Lung (tissue), 12 donors: ENCODE data around the gene TMEM245. TPM values are rescaled to one million over a fixed set of nuclear protein-coding genes. Genes with fewer than 3 reads are reported as not detected.

ENCODE experiments used
- ATAC-seq: fragments of 200-7000 bp; cut with Tn5 transposase; one replicate; pipeline ENCODE4 v1.9.1; 2020; ENCODE audit warnings: moderate number of reproducible peaks; ENCODE audit not compliant: insufficient read depth, low FRiP score
- DNase-seq, 3 donors: peaks; one replicate each; pipeline ENCODE4 v3.0.0-alpha.2; 2013 to 2017
- H3K27ac ChIP-seq, 2 donors: one replicate each; pipeline ENCODE4 v1.5.1; 2013; ENCODE audit warnings: mild to moderate bottlenecking in 2 of 2, moderate library complexity in 2 of 2, control low read depth in 1 of 2, inconsistent platforms in 1 of 2, low read depth in 1 of 2, low read length in 1 of 2
- H3K27me3 ChIP-seq, 3 donors: one replicate each; pipeline ENCODE4 v1.5.1; 2013; ENCODE audit warnings: low read length in 2 of 3; ENCODE audit not compliant: control insufficient read depth in 3 of 3, insufficient read depth in 3 of 3
- H3K36me3 ChIP-seq, 4 donors: one replicate each; pipeline ENCODE4 v1.5.1; 2013; ENCODE audit warnings: low read length in 4 of 4, mild to moderate bottlenecking in 1 of 4, moderate library complexity in 1 of 4; ENCODE audit not compliant: control insufficient read depth in 4 of 4, insufficient read depth in 4 of 4
- H3K4me1 ChIP-seq, 5 donors: one replicate each; pipeline ENCODE4 v1.5.1; 2013; ENCODE audit warnings: low read length in 5 of 5, mild to moderate bottlenecking in 2 of 5, moderate library complexity in 1 of 5; ENCODE audit not compliant: control insufficient read depth in 5 of 5, insufficient read depth in 5 of 5
- H3K4me3 ChIP-seq: one replicate; pipeline ENCODE4 v1.5.1; 2013; ENCODE audit warnings: mild to moderate bottlenecking, control low read depth, moderate library complexity
- H3K9ac ChIP-seq, 2 donors: one replicate each; pipeline ENCODE4 v1.5.1; 2013; ENCODE audit warnings: low read length in 2 of 2, control low read depth in 1 of 2; ENCODE audit not compliant: insufficient read depth in 1 of 2
- H3K9me3 ChIP-seq, 4 donors: one replicate each; pipeline ENCODE4 v1.5.1; 2013; ENCODE audit warnings: low read length in 3 of 4, mild to moderate bottlenecking in 1 of 4, moderate library complexity in 1 of 4; ENCODE audit not compliant: control insufficient read depth in 4 of 4, insufficient read depth in 3 of 4
- CTCF ChIP-seq: IDR thresholded peaks from 2 replicates; pipeline ENCODE4 v1.5.1; 2012; ENCODE audit warnings: mild to moderate bottlenecking; ENCODE audit errors: control extremely low read depth, extremely low read depth
- WGBS, 2 donors: extraction: QIAGEN DNeasy Blood & Tissue Kit; methylation state at CpG; one replicate each; pipeline ENCODE4 v1.1.7; 2013; 5-methylcytosine and 5-hydroxymethylcytosine counted together
- polyA plus RNA-seq, 2 donors: library from polyadenylated mRNA; stranded (reverse); fragments of 200-250 nt; gene quantifications; one replicate each; pipeline ENCODE4 v1.2.1, GENCODE V29; 2013
- total RNA-seq, 2 donors: library from RNA; depleted of rRNA in 1 of 2; stranded (reverse); fragments of >200 nt in 1 of 2; gene quantifications; one replicate each; pipeline ENCODE4 v1.2.1, GENCODE V29; 2014 to 2021
- donor health status: control.
- donor health status: control.
- donor health status: Bipolar disorder and iron deficiency.
- donor health status: healthy.
- donor health status: DM: yes; HTN: yes; CAD: no.

The TMEM245 gene
- total and polyA plus RNA-seq, 4 donors, result 15.0 to 137 (median 42.0) TPM

GRCh38 chr9:109083813-109084405, 35.8 kb downstream of the TMEM245 start:
- no peak overlapping the region for H3K27ac ChIP-seq

GRCh38 chr9:109083141-109083540, 36.6 kb downstream of the TMEM245 start:
- ATAC-seq, result no peak
- Histone ChIP-seq H3K27me3 (no peaks in the 10 kb centered on the region), H3K9me3 (no peaks in the 10 kb centered on the region), H3K27ac (no peak overlapping the region), H3K36me3 (peaks cover 5 to 37% (median 13%) of the 10 kb centered on the region in 4 donors), H3K9ac (no peak overlapping the region), H3K4me1 (no peaks in the 10 kb centered on the region), H3K4me3 (no peak overlapping the region)
- no peak for TF ChIP-seq CTCF
- WGBS, 2 donors, result 80 to 88% methylated on average over 7 of the region's 7 CpGs
- no peak for DNase-seq

More at GRCh38 chr9:109083813-109084405, 35.8 kb downstream of the TMEM245 start:
- TF ChIP-seq CTCF, result no peak
- no peak overlapping the region for H3K9ac ChIP-seq
- no peaks in the 10 kb centered on the region for H3K4me1 ChIP-seq
- DNase-seq (peak in 2 of 3 donors; percentile 15 to 43), ATAC-seq (peak; percentile 66)
- peaks cover 5 to 36% (median 10%) of the 10 kb centered on the region in 4 donors for H3K36me3 ChIP-seq
- H3K4me3 ChIP-seq, result no peak overlapping the region
- no peaks in the 10 kb centered on the region for H3K27me3 ChIP-seq
- WGBS, 2 donors, result 77 to 97% methylated on average over 4 of the region's 4 CpGs
- no peaks in the 10 kb centered on the region for H3K9me3 ChIP-seq

- no peak for TF ChIP-seq CTCF
- no peak for DNase-seq
- Histone ChIP-seq H3K4me3 (no peak overlapping the region), H3K4me1 (no peaks in the 10 kb centered on the region), H3K27me3 (no peaks in the 10 kb centered on the region), H3K9ac (no peak overlapping the region), H3K9me3 (no peaks in the 10 kb centered on the region), H3K27ac (no peak overlapping the region), H3K36me3 (peaks cover 3 to 36% (median 12%) of the 10 kb centered on the region in 4 donors)
- no peak for ATAC-seq
- WGBS, 2 donors, result 53 to 89% methylated on average over 2 of the region's 2 CpGs
Measured at GRCh38 chr9:109082091-109082620, 37.6 kb downstream of the TMEM245 start.
